GM19023 (cell line): ENCODE data around the gene SPDYE2B.
"Not testable (repeated sequence)": the region's sequence is repeated elsewhere in the genome, so short reads cannot be mapped to it uniquely, and the experiment has no call there.

Experiments used
- ATAC-seq: cut with Tn5 transposase; IDR thresholded peaks from one replicate; pipeline ENCODE4 v1.9.1; 2021; ENCODE audit warnings: mild to moderate bottlenecking, moderate library complexity; ENCODE audit not compliant: unreplicated experiment

Gene SPDYE2B, protein sequence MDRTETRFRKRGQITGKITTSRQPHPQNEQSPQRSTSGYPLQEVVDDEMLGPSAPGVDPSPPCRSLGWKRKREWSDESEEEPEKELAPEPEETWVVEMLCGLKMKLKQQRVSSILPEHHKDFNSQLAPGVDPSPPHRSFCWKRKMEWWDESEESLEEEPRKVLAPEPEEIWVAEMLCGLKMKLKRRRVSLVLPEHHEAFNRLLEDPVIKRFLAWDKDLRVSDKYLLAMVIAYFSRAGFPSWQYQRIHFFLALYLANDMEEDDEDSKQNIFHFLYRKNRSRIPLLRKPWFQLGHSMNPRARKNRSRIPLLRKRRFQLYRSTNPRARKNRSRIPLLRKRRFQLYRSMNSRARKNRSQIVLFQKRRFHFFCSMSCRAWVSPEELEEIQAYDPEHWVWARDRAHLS

DNA sequence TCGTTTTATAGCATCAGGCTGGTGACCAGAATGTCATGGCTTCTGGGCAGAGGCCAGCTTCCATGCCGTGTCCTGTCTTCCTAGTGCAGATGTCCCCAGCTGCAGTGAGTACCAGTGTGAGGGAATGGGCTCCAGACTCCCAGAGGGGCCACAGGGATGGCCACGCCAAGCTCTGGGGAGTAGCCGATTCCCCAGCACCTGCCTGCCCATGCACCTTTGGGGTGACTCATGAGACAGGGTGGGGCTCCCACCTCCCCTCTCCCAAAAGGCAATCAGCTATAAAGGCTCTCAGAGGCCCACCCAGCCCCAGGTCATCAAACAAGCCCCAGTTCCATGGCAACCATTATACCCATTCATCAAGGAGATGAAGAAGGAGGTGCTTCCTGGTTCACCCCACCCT is at the start of gene SPDYE2B:
TSS of gene SPDYE2B (plus strand) at position 396 of the 400 bp plus-strand sequence. CDS start 2,030 bp downstream, outside the sequence.
- not testable (repeated sequence) for ATAC-seq

DNA sequence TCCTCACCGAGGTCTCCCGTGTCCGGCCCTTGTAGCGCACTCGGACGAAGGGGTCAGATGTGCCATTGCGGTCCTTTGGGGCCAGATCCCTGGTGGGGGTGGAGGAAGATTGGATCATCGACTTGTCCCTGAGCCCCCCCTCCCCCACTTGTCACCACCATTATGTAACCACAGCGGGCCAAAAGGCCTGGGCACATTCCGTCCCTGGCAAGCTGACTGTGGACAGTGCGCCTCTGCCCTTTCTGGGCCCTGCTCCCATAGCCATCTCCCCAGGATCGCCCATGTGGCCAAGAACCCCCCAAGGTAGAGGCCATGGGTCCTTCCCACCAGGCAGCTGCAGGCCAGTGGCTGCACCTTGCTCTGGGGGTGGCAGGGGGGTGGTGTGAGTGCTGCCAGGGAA is 47.8 kb upstream of the SPDYE2B start:
- not testable (repeated sequence) for ATAC-seq

DNA sequence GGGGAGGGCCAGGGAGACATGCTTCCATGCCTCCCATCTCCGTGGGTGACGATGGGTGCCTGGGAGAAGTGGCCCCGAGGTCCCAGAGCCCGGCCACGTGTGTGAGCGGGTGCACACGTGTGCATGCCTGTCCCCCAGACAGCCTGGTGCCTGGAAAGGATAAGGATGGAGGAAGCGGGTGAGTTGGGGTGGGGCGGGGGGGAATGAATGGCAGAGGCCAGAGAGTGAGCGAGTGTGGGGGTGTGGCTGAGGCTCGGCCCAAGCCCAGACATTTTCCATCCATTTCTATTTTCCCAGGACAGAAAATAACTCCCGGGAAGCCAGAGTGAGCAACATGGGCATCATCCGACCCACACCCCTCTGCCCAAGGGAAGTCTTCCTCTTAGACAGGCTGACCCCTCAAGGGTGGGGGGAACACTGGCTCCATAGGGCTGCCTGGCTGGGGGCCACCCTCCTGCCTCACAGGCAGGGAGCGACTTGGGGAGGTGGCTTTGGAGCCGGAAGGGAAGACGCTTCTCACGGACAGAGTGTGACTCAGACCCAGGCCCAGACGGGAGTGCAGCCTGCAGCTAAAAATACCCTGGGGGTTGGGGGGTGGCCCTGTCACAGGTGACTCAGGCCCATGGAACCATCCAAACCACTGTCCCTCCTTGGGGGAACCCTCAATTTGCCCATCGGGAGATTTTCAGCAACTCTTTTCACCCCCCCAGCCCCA is 45.5 kb upstream of the SPDYE2B start:
- ATAC-seq = not testable (repeated sequence)

DNA sequence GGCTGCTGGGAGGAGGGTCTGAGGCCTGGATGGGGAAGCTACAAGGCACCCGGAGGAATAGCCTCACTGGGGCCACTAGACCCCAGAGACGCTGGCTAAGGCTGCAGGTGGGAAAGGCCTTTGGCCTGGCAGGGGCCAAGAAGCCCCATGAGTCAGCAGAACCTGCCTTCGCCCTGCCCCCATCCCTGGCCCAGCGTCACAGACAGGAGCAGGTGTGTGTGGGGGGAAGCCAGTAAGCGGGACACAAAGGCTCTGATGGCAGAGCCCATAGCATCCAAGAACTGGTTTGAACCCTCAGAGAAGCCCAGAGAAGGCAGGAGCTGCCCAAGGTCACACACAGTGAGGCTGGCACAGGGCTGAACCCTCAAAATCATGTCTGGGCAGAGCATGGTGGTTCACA is 43.3 kb upstream of the SPDYE2B start:
- not testable (repeated sequence) for ATAC-seq

DNA sequence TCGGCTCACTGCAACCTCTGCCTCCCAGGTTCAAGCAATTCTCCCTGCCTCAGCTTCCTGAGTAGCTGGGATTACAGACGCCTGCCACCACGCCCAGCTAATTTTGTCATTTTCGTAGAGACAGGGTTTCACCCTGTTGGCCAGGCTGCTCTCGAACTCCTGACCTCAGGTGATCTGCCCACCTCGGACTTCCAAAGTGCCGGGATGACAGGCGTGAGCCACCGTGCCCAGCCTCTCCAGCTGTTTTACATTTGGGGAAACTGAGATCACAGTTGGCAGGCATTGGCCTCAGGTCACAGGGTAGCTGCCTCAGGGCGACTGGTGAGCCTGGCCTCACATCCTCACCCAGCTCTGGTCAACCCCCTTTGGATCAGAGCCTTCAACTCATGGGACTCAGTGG is 40.4 kb upstream of the SPDYE2B start:
- ATAC-seq = not testable (repeated sequence)

DNA sequence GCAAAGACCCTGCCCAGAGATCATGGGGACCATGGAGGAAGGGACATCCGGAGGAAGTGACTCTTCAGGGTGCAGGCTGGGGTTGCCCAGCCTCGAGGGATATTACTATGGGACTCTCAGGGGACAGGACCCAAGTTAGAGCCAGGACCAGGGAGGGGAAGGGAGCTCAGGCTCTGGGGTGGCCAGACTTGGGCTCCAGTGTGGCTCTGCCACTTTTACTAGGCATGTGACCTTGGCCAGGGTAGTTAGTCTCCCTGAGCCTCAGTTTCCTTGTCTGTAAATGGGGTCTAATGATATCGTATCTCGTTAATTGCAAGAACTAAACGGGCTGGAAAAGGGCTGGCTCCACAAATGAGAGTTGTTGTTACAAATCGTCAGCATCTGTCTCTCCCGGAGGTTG is 39.7 kb upstream of the SPDYE2B start:
- not testable (repeated sequence) for ATAC-seq

DNA sequence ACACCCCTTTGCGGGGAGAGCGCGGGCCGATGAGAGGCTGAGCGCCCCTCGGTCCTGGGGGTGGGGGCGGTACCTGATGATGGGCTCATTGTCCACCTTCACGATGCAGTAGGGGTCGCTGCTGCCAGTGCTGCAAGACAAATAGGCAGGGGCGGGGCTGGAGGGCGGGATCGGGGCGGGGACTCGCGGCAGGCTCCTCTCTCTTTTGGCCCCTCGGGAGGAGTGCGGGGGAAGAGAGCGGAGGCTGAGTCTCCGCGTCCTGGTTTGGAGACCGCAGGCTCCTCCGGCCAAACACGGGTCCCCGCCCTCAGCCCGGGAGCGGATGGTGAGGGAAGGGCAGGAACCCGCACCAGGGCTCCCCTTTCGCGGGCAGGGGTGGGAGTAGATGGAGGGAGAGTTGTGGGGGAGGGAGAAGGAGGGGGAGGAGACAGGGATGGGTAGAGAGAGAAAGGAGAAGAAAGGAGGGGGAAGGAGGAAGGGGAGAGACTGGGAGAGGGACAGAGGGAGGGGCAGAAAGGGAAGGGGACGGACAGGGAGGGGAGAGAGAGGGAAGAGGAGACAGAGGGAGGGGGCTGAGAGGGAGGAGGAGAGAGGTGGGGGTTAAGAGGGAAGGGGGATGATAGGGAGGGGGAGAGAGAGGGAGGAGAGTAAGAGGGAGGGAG is 39.0 kb upstream of the SPDYE2B start:
- ATAC-seq = peak; percentile 35

DNA sequence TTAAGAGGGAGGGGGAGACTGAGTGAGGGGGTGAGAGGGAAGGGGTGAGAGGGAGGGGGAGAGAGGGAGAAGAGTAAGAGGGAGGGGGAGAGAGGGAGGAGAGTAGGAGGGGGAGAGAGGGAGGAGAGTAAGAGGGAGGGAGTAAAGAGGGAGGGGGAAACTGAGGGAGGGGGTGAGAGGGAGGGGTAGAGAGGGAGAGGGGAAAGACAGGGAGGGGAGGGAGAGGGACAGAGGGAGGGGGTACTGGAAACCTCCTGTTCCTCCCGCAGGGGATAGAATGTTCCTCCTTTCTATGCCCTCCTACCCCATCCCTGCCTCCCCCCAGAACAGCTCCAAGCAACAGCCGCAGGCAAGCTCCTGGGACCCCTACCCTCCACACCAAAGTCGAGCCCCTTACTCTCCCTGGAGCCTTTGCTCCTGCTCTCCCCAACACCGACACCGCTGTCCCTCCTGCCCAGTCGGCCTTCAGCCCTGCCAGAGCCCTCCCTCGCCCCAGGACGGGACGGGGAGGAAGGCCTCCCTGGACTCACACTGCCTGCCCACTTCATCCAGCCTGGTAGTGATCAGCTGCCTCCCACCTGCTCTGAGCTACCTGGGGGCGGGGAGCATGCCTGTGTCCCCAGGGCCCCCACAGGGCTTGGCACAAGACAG is 38.3 kb upstream of the SPDYE2B start:
- not testable (repeated sequence) for ATAC-seq

DNA sequence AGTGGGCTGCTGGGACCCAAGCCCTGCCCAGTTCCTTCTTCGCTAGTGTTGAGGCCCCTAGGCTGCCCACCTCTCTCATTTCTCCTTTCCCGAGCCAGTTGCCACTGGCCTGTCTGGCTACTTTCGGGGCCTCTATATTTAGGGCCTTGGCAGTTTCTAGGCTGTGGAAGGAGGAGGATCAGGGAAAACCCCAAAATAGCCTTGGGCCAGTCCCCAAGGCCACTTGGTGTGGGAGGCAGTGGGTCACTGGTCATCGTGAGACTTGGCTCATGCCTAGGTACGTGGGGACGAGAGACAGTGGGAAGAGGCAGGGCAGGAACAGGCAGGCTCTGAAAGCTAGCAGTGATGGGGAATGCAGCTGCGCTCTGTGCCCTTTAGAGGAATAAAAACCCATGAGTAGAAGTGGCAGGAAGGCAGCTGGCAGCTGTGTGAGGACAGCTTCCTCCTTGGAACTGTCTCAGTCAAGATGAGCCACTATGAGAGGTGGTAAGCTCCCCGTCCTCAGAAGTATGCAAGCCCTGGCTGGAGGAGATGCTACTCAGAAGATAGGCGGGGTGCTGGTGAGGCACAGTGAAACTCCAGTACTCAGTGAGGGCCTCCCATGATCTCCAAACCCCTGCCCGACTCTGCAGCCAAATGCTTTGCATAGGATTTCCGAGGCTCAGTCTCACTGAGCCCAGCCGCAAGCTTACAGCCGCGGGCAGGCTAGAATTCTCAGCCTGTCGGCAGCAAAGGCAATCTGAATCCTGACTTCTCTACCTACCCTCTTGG is 36.4 kb upstream of the SPDYE2B start:
- ATAC-seq = peak; percentile 66

DNA sequence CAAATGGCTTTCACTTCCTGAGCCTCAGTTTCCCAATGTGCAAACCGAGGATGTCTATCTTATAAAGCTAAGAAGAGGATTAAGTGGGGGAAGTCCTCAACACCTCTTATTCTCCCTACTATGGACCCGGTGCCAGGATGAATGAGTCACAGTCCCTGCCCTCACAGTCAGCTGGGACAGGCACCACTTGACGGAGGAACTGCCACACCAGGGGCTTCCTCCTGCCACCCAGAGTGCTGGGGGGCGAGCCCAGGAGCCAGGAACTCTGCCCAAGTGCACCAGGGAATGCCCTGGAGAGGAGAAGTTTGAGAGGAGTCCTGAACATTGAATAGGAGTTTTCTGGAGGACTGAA is 35.8 kb upstream of the SPDYE2B start:
- peak; percentile 15 for ATAC-seq

DNA sequence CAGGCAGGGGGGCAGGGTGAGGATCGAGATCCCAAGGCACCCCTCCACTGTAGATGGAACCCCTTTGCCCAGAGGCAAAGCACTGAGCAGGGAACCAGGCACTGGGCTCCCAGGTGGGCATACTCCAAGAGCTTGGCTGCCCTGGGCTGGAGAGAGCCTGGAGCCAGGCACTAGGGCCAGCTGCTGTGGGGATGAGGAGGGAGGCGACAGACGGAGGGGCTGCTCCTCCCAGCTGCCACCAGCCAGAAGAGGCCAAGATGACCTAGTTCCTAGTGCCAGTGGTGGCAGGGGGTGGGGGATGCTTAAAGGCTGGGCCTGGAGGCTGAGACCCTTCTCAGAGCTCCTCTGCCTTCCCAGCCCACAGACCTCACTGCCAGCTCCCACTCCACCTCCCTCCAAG is 35.2 kb upstream of the SPDYE2B start:
- not testable (repeated sequence) for ATAC-seq

DNA sequence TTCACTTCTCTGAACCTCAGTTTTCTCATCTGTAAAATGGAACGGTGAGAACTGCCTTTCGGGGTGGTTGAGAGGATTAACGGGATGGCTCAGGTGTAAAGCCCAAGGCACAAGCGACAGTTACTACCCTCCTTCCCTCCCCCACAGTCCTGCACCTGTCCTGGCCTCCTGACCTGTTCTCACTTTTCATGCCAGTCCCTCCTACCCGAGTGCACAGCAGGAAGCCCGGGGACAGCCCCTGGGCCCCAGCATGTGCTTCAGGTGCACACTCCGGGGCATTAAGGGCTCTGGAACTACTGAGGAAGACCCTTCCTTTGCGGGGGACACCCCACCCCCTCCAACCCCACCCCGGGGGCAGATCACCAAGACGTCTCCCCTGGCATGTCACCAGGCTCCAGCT is 34.2 kb upstream of the SPDYE2B start:
- ATAC-seq = peak; percentile 11

DNA sequence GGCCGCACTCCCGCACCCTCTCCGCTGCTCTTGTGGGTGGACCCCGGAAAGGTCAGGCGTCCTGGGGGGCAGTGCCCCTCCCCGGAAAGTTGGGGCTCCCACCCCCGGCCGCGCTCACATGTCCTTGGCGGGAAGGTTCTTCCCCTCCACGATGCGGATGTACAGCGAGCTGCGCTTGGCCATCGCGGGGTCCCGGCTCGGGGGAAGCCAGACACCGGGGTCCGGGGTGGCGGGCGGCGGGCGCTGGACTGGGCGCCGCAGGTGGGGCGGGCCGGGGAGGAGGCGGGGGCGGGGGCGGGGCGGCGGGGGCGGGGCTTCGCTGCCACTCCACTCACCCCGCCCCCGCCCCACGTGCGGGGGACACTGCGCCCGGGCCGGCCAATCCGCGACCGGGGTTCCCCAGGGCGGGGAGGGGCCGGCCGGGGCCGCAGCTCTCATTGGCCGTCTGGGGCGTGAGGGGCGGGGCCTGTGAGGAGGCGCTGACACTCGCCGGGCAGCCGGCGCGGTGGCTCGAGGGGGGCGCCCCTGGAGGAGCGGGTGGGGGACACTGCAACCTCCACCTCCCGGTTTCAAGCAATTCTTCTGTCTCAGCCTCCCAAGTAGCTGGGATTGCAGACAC is 33.5 kb upstream of the SPDYE2B start, which contains the start of gene RASA4:
TSS of gene RASA4 (minus strand) at position 250 of the 619 bp plus-strand sequence. CDS start at position 183, 67 bp downstream.
- peak; percentile 59 for ATAC-seq

DNA sequence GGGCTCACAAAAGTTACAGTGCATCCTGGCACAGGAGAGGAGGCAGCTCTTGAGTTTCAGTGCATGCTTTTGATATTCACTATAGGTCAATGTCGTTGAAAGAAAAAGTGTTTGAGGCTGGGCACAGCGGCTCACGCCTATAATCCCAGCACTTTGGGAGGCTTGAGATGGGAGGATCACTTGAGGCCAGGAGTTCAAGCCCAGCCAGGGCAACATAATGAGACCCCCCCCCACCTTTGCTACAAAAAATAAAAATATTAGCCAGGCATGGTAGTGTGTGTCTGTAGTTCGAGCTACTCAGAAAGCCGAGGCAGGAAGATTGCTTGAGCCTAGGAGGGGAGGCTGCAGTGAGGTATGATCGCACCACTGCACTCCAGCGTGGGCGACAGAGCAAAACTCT is 32.0 kb upstream of the SPDYE2B start:
- ATAC-seq = not testable (repeated sequence)

DNA sequence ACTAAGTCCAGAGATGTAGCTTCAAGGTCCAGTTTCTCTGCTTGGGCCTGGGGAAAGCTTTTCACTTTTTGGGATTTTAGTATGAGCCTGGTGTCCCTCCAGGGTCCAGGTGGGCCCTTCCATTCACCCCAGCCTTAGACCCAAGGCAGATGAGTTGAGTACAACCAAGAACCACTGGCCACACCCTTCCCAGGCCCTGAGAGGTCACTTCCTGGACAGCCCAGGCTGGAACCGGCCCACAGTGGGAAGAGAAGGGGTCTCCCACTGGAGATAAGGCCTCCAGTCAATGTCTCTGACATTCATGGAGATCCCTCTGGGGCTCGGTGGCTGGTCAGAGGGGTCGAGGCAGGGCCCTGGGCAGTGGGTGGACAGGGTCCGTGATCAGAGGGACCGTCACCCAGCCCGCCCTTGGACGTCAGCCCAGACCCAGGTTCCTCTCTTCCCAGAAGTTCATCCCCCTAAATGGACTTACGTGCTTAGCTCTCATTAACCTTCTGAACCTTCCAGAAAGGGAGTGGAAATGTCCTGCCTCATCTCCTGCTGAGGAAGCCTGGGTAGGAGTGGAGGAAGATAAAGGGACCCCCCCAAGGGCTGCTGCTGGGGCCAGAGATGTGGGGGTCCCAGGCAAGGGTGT is 22.7 kb upstream of the SPDYE2B start:
- not testable (repeated sequence) for ATAC-seq

DNA sequence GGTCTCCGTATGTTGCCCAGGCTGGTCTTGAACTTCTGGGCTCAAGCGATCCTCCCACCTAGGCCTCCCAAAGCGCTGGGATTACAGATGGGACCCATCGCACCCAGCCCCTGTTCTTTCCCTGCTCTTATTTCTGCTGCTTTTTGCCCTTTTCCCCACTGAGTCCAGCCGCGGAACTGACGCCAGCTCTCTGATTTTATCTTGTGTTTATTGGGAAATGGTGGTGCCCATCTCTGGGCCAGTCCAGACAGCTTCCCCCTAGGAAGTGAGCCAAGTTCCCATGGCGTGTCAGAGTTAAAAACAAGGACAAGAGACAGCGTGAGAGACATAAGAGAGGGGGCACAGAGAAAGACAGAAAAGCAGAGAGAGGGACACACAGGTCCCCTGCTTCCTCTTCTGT is 19.5 kb upstream of the SPDYE2B start:
- ATAC-seq = not testable (repeated sequence)

DNA sequence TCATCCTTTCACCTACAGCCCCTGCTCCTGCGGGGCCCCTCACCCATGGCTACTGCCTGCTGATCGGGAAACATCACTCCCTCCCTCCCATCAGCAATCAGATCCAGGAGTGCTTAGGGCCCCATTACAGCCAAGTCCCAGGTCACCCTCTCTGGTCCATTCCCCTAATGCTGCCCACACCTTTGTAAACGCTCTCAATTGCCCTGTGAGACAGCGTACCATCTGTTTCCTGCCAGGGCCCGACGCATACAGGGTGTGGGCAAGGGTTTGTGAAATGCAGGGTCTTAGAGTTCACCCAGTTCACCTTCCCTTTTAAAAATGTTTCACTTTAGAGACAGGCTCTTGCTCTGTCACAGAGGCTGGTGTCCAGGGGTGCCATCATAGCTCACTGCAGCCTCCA is 15.8 kb upstream of the SPDYE2B start:
- ATAC-seq = not testable (repeated sequence)

DNA sequence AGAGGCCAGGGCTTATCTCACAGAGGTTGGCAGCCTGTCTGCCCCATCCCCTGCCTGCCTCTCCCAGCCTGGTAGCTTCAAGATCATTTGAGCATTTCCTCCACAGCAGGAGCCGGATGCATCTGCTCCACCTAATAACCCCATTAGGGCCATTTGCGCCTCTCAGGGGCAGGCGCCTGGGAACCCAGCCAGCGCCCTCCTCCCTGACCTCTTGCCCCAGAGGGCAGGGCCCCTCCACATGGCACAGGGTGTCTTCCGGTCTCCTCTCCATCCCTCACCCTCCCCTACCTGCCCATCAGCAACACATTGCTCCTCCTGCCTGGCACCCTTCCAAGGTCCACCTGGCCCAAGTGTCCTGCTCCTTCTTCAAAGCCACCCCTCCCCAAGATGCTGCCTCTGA is 14.8 kb upstream of the SPDYE2B start:
- not testable (repeated sequence) for ATAC-seq

DNA sequence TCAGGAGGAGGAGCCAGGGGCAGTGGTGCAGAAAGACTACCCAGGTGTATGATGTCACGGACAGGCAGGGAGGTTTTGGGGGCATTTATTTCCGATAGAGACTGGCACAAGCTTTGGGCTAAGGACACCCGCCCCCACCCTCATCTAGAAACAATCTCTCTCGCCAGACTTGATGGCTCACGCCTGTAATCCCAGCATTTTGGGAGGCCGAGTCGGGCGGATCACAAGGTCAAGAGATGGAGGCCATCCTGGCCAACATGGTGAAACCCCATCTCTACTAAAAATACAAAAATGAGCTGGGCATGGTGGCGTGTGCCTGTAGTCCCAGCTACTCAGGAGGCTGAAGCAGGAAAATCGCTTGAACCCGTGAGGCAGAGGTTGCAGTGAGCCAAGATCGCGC is 13.2 kb upstream of the SPDYE2B start:
- ATAC-seq = not testable (repeated sequence)
